Measurements from ENCODE around the gene MID2.

GRCh38 chrX:107936434-107936730, 110.7 kb downstream of the MID2 start:
- TF ChIP-seq POLR2AphosphoS5 (IDR thresholded peaks at IDR 0.05; ENCODE audit: borderline replicate concordance, low read depth, low read length) = no peak
- no peak for TF ChIP-seq EZH2 (IDR thresholded peaks at IDR 0.05)
- no peak for TF ChIP-seq FOXP2 (optimal IDR thresholded peaks at IDR 0.05; ENCODE audit: control extremely low read depth, extremely low read length, insufficient read depth)
